ENCODE results near the gene GPC6. TPM values are rescaled to one million over a fixed set of nuclear protein-coding genes. Genes with fewer than 3 reads are reported as not detected.

The GPC6 gene
- total RNA-seq, 3 donors from 2014 or later (not counting 1 experiment from before 2014, with no cell fraction given), result not detected

- Mint-ChIP-seq H3K9me3 (no peaks in the 10 kb centered on the region), H3K4me1 (no peaks in the 10 kb centered on the region), H3K4me3 (no peak overlapping the region), H3K36me3 (no peaks in the 10 kb centered on the region), H3K27me3 (ENCODE audit: low read depth in 2 of 2) (peaks cover 4% of the 10 kb centered on the region in 2 donors), H3K27ac (no peak overlapping the region)
- H3K36me3 ChIP-seq (ENCODE audit: control insufficient read depth, insufficient read depth, low read length), result no peaks in the 10 kb centered on the region
- no peak overlapping the region for H3K27ac ChIP-seq (ENCODE audit: low read length)
- H3K9me3 ChIP-seq (ENCODE audit: control insufficient read depth, insufficient read depth, low read length), result no peaks in the 10 kb centered on the region
- DNase-seq, result no peak
- H3K4me1 ChIP-seq (ENCODE audit: control insufficient read depth, insufficient read depth, low read length), result no peaks in the 10 kb centered on the region
- H3K4me3 ChIP-seq (ENCODE audit: low read length), result no peak overlapping the region
- no peak for ATAC-seq
- intact Hi-C loops (cut with micrococcal nuclease), result no loop called here
- no peak for TF ChIP-seq CTCF (IDR thresholded peaks at IDR 0.05)
- H3K27me3 ChIP-seq (ENCODE audit: control insufficient read depth, insufficient read depth, low read length), result no peaks in the 10 kb centered on the region
- WGBS (ENCODE audit: insufficient coverage), result 68% methylated on average over 3 of the region's 3 CpGs
These were observed 1060.0 kb downstream of the GPC6 start for GRCh38 chr13:94286581-94286980.

GRCh38 chr13:94291631-94292322 lies 1065.2 kb downstream of the GPC6 start:
- Mint-ChIP-seq H3K27ac (no peak overlapping the region), H3K9me3 (no peaks in the 10 kb centered on the region), H3K4me3 (no peak overlapping the region), H3K36me3 (no peaks in the 10 kb centered on the region), H3K27me3 (ENCODE audit: low read depth in 2 of 2) (no peaks in the 10 kb centered on the region), H3K4me1 (no peaks in the 10 kb centered on the region)
- no peak overlapping the region for H3K4me3 ChIP-seq (ENCODE audit: low read length)
- no peaks in the 10 kb centered on the region for H3K9me3 ChIP-seq (ENCODE audit: control insufficient read depth, insufficient read depth, low read length)
- H3K27me3 ChIP-seq (ENCODE audit: control insufficient read depth, insufficient read depth, low read length), result no peaks in the 10 kb centered on the region
- no peak for TF ChIP-seq CTCF (IDR thresholded peaks at IDR 0.05)
- H3K27ac ChIP-seq (ENCODE audit: low read length), result no peak overlapping the region
- H3K36me3 ChIP-seq (ENCODE audit: control insufficient read depth, insufficient read depth, low read length), result no peaks in the 10 kb centered on the region
- 100% methylated on average over 3 of the region's 5 CpGs for WGBS (ENCODE audit: insufficient coverage)
- no peaks in the 10 kb centered on the region for H3K4me1 ChIP-seq (ENCODE audit: control insufficient read depth, insufficient read depth, low read length)
- DNase-seq, result no peak
- intact Hi-C loops (cut with micrococcal nuclease), result no loop called here
- no peak for ATAC-seq

GRCh38 chr13:94292323-94292640 lies 1065.7 kb downstream of the GPC6 start:
- Mint-ChIP-seq H3K4me3 (no peak overlapping the region), H3K27ac (no peak overlapping the region)
- 100% methylated on average over 1 of the region's 1 CpG for WGBS (ENCODE audit: insufficient coverage)

More at GRCh38 chr13:94292323-94292640, 1065.7 kb downstream of the GPC6 start:
- Mint-ChIP-seq H3K4me1 (no peaks in the 10 kb centered on the region), H3K9me3 (no peaks in the 10 kb centered on the region), H3K27me3 (ENCODE audit: low read depth in 2 of 2) (no peaks in the 10 kb centered on the region), H3K36me3 (no peaks in the 10 kb centered on the region)
- Histone ChIP-seq H3K27me3 (ENCODE audit: control insufficient read depth, insufficient read depth, low read length) (no peaks in the 10 kb centered on the region), H3K27ac (ENCODE audit: low read length) (no peak overlapping the region), H3K9me3 (ENCODE audit: control insufficient read depth, insufficient read depth, low read length) (no peaks in the 10 kb centered on the region), H3K4me1 (ENCODE audit: control insufficient read depth, insufficient read depth, low read length) (no peaks in the 10 kb centered on the region), H3K4me3 (ENCODE audit: low read length) (no peak overlapping the region), H3K36me3 (ENCODE audit: control insufficient read depth, insufficient read depth, low read length) (no peaks in the 10 kb centered on the region)
- intact Hi-C loops (cut with micrococcal nuclease), result no loop called here
- DNase-seq, result no peak
- ATAC-seq, result no peak
- TF ChIP-seq CTCF (IDR thresholded peaks at IDR 0.05), result no peak

Data from natural killer cell (primary cell).